ENCODE results near the gene ABCF2. TPM values are rescaled to one million over a fixed set of nuclear protein-coding genes. Genes with fewer than 3 reads are reported as not detected.

The ABCF2 gene
- total RNA-seq, 1 donor from 2014 or later: 26.3 TPM

DNA sequence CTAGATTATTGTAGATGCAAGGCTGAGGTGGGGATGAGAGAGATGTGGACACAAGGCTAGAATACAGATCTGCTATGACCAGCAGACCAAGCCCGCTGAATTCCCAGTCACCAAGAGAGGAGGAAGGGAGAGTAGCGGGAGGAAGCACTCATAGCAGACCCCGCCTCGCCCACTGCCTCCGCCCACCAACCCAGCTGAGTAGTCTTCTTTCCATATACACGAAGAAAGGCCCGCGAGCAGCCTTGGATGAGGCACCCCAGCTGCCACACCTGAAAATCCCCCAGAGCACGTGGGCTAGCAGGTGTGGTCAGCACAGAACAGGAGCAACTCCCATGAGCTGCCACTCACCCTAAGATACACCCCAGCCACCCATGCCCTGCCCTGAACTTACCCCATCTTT is 8.8 kb downstream of the ABCF2 start:
- Histone ChIP-seq H3K27me3 (no peaks in the 10 kb centered on the region), H3K4me3 (no peak overlapping the region), H3K4me1 (no peaks in the 10 kb centered on the region), H3K27ac (no peak overlapping the region), H3K9me3 (no peaks in the 10 kb centered on the region), H3K36me3 (peaks cover 99% of the 10 kb centered on the region)
- TF ChIP-seq, protein P1, sequence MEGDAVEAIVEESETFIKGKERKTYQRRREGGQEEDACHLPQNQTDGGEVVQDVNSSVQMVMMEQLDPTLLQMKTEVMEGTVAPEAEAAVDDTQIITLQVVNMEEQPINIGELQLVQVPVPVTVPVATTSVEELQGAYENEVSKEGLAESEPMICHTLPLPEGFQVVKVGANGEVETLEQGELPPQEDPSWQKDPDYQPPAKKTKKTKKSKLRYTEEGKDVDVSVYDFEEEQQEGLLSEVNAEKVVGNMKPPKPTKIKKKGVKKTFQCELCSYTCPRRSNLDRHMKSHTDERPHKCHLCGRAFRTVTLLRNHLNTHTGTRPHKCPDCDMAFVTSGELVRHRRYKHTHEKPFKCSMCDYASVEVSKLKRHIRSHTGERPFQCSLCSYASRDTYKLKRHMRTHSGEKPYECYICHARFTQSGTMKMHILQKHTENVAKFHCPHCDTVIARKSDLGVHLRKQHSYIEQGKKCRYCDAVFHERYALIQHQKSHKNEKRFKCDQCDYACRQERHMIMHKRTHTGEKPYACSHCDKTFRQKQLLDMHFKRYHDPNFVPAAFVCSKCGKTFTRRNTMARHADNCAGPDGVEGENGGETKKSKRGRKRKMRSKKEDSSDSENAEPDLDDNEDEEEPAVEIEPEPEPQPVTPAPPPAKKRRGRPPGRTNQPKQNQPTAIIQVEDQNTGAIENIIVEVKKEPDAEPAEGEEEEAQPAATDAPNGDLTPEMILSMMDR (IDR thresholded peaks at IDR 0.05): no peak
- ATAC-seq (no peak), DNase-seq (no peak)
- intact Hi-C loops (cut with DNase I): no loop called here

DNA sequence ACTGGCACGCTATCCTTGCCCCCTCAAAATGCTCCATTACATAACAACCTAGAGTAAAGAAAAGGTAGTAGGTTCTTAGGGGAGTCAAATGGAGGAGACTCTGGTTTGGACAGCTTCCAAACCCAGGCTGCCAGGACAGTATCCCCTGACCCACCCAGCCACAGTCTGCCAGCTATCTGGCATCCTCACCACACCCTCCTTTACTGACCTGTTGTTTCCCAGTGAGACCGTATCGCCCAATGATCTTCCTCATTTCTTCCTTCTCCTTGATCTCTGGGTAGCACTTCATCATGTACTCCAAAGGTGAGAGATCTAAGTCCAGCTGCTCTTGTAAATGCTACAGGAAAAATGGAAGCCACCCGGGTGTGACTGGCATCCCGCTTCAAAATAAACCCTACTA is 11.6 kb downstream of the ABCF2 start:
- TF ChIP-seq, protein P1 (IDR thresholded peaks at IDR 0.05): no peak

DNA sequence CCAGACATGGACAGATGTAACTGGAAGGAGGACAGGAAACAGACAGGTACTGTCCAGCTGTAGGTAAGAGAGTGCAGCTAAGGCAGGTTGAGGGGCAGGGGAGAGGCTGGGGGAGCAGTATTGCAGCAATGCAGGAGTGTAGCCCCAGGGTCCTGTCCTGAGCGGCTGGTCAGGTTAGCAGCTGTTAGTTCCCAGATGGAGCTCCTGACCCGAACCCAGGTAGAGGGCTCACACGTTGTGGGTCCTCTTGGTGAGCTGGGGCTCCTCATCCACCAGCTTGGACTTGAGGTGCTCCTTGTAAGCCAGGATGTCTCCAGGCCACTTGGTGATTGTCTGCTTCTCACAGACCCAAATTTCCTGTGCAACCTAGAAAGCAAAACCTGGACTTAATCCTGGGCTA is 13.2 kb downstream of the ABCF2 start:
- TF ChIP-seq, protein P1 (IDR thresholded peaks at IDR 0.05): no peak
- Histone ChIP-seq H3K36me3 (peaks cover 63% of the 10 kb centered on the region), H3K27ac (no peak overlapping the region), H3K9me3 (no peaks in the 10 kb centered on the region), H3K4me3 (no peak overlapping the region), H3K27me3 (no peaks in the 10 kb centered on the region), H3K4me1 (no peaks in the 10 kb centered on the region)
- no peak for ATAC-seq
- intact Hi-C loops (cut with DNase I): no loop called here
- no peak for DNase-seq

More for the DNA sequence above, 11.6 kb downstream of the ABCF2 start:
- no peaks in the 10 kb centered on the region for H3K27me3 ChIP-seq
- intact Hi-C loops (cut with DNase I): no loop called here
- peaks cover 77% of the 10 kb centered on the region for H3K36me3 ChIP-seq
- ATAC-seq (no peak), DNase-seq (no peak)
- no peaks in the 10 kb centered on the region for H3K4me1 ChIP-seq
- H3K4me3 ChIP-seq: no peak overlapping the region
- H3K27ac ChIP-seq: no peak overlapping the region
- no peaks in the 10 kb centered on the region for H3K9me3 ChIP-seq

DNA sequence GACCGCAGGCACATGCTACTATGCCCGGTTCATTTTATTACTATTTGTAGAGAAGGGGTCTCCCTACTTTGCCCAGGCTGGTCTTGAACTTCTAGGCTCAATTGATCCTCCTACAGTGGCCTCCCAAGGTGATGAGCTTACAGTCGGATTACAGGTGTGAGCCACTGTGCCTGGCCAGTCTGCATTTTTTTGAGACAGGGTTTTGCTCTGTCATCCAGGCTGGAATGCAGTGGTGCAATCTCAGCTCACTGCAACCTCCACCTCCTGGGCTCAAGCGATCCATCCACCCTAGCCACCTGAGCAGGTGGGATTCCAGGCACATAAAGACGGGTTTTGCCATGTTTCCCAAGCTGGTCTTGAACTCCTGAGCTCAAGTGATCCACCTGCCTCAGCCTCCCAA is 14.4 kb downstream of the ABCF2 start:
- Histone ChIP-seq H3K4me3 (no peak overlapping the region), H3K36me3 (peaks cover 51% of the 10 kb centered on the region), H3K9me3 (no peaks in the 10 kb centered on the region), H3K27me3 (no peaks in the 10 kb centered on the region), H3K4me1 (no peaks in the 10 kb centered on the region), H3K27ac (no peak overlapping the region)
- ATAC-seq: no peak
- intact Hi-C loops (cut with DNase I): no loop called here
- TF ChIP-seq, protein P1 (IDR thresholded peaks at IDR 0.05): no peak
- no peak for DNase-seq

DNA sequence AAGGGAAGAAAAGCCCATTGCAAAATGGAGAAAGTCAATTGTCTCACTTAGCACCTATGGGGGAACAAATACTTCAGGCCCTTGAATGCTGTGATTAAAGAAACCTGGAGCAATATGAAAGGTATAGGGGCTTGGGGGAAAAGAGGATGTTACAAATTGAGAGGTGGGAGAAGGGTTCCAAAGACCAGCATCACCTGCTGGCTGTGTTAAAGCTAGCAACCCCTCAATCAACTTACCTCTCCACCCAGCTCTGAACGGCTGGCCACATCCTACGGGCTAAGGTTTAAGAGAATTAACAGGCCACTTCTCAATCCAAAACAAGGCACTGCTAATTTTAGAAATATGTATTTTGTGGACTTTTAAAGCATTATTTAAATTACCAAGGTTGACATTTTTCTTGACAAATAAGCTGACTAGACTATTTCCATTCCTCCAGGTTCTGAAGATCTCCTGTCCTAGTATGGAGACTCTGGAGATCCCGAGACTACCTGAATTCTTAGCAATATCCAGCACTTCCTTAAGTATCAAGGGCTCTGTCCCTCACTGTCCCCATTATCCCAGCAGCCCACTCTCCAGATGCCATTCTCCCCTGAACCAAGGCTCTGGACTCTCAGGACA is 15.7 kb downstream of the ABCF2 start:
- DNase-seq: no peak
- no peak overlapping the region for H3K27ac ChIP-seq
- H3K9me3 ChIP-seq: no peaks in the 10 kb centered on the region
- intact Hi-C loops (cut with DNase I): no loop called here
- H3K27me3 ChIP-seq: no peaks in the 10 kb centered on the region
- no peak for ATAC-seq
- TF ChIP-seq, protein P1 (IDR thresholded peaks at IDR 0.05): no peak
- H3K4me1 ChIP-seq: no peaks in the 10 kb centered on the region
- H3K36me3 ChIP-seq: peaks cover 37% of the 10 kb centered on the region
- H3K4me3 ChIP-seq: no peak overlapping the region
